ENCODE data around the gene CFAP70. TPM values are rescaled to one million over a fixed set of nuclear protein-coding genes. Genes with fewer than 3 reads are reported as not detected.
A peak's percentile ranks its signal among the peaks of the same experiment; 100 is the strongest.

Gene CFAP70
- total and polyA plus RNA-seq, 2 of the 8 experiments (the other 6 are each of a cell fraction or from before 2014, with no cell fraction given) = 0.21 to 0.30 TPM

DNA sequence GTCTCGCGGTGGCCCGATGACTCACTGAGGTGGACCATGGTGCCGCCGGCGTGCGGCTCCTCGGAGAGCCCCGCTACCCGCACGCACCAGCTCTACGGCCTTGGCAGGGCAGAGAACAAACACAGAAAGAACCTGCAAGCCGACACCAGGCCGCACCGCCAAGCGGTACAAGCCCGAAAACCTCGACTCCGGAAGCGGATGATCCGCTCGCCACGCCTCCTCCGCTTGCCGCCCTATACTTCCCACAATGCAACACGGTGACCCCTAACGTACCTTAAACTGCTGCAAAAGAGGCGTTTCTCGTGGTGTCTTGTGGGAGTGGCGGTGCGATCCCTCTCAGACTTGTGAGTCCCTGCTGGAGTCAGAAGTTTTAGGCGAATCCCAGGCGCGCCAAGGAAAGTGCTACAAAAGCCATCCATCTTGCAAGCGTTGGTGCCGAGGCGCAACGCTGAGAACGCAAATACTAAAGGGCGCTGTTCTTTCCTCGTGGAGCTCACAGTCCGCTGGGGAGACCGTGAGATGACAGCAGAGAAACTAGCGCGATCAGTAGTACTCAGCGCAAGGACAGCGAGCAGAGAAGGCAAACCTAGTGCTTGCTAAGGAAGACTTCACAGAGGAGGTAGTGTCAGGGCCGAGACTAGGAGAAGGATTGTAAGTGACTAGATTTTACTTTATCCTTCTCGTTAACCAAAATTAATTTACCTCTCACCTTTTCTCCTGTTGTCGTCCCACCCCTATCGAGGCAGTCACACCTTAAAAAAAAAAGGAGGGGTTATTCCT, 106.0 kb downstream of the CFAP70 start, which contains the start of gene MRPS16 (continued):
- peak; percentile 47 for TF ChIP-seq NANOG (IDR thresholded peaks at IDR 0.05; ENCODE audit: insufficient read depth, low read depth, low read length, poor library complexity, severe bottlenecking)
- no peak for TF ChIP-seq TCF12 (IDR thresholded peaks at IDR 0.05; ENCODE audit: low read depth, low read length)
- no peak for TF ChIP-seq SUZ12 (IDR thresholded peaks at IDR 0.05; ENCODE audit: low read length)
- TF ChIP-seq PHF8 (conservative IDR thresholded peaks at IDR 0.05; ENCODE audit: low read depth, low read length) = peak; percentile 87
- no peak for TF ChIP-seq SIRT6 (IDR thresholded peaks at IDR 0.05; ENCODE audit: low read length)
- peak; percentile 94 for TF ChIP-seq TAF1 (IDR thresholded peaks at IDR 0.05; ENCODE audit: low read depth, low read length)
- no peak for TF ChIP-seq JUN (IDR thresholded peaks at IDR 0.05; ENCODE audit: low read depth, low read length)
- TF ChIP-seq, protein P1, sequence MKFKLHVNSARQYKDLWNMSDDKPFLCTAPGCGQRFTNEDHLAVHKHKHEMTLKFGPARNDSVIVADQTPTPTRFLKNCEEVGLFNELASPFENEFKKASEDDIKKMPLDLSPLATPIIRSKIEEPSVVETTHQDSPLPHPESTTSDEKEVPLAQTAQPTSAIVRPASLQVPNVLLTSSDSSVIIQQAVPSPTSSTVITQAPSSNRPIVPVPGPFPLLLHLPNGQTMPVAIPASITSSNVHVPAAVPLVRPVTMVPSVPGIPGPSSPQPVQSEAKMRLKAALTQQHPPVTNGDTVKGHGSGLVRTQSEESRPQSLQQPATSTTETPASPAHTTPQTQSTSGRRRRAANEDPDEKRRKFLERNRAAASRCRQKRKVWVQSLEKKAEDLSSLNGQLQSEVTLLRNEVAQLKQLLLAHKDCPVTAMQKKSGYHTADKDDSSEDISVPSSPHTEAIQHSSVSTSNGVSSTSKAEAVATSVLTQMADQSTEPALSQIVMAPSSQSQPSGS (IDR thresholded peaks at IDR 0.05; ENCODE audit: low read length) = no peak
- TF ChIP-seq POLR2AphosphoS5 (IDR thresholded peaks at IDR 0.05; ENCODE audit: low read depth, low read length) = peak; percentile 90
- no peak; the same call in 1 of the 2 replicates for TF ChIP-seq CHD1 (IDR thresholded peaks at IDR 0.05; ENCODE audit: low read depth, low read length)
- TF ChIP-seq, protein P2, sequence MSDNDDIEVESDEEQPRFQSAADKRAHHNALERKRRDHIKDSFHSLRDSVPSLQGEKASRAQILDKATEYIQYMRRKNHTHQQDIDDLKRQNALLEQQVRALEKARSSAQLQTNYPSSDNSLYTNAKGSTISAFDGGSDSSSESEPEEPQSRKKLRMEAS (IDR thresholded peaks at IDR 0.05) = peak; percentile 79
- no peak for TF ChIP-seq CEBPB (IDR thresholded peaks at IDR 0.05; ENCODE audit: low read depth, low read length)
- no peak for TF ChIP-seq EZH2 (IDR thresholded peaks at IDR 0.05; ENCODE audit: low read depth, low read length, severe bottlenecking)
- no peak for TF ChIP-seq CBX8 (IDR thresholded peaks at IDR 0.05; ENCODE audit: borderline replicate concordance, low read depth, low read length)
- no peak for TF ChIP-seq RNF2 (IDR thresholded peaks at IDR 0.05; ENCODE audit: borderline replicate concordance, low read depth, low read length, missing control alignments, poor library complexity, severe bottlenecking)
